ENCODE measurements around the gene TNFRSF19. TPM values are rescaled to one million over a fixed set of nuclear protein-coding genes. Genes with fewer than 3 reads are reported as not detected.

The TNFRSF19 gene, protein sequence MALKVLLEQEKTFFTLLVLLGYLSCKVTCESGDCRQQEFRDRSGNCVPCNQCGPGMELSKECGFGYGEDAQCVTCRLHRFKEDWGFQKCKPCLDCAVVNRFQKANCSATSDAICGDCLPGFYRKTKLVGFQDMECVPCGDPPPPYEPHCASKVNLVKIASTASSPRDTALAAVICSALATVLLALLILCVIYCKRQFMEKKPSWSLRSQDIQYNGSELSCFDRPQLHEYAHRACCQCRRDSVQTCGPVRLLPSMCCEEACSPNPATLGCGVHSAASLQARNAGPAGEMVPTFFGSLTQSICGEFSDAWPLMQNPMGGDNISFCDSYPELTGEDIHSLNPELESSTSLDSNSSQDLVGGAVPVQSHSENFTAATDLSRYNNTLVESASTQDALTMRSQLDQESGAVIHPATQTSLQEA
- total RNA-seq: 47.8 TPM

DNA sequence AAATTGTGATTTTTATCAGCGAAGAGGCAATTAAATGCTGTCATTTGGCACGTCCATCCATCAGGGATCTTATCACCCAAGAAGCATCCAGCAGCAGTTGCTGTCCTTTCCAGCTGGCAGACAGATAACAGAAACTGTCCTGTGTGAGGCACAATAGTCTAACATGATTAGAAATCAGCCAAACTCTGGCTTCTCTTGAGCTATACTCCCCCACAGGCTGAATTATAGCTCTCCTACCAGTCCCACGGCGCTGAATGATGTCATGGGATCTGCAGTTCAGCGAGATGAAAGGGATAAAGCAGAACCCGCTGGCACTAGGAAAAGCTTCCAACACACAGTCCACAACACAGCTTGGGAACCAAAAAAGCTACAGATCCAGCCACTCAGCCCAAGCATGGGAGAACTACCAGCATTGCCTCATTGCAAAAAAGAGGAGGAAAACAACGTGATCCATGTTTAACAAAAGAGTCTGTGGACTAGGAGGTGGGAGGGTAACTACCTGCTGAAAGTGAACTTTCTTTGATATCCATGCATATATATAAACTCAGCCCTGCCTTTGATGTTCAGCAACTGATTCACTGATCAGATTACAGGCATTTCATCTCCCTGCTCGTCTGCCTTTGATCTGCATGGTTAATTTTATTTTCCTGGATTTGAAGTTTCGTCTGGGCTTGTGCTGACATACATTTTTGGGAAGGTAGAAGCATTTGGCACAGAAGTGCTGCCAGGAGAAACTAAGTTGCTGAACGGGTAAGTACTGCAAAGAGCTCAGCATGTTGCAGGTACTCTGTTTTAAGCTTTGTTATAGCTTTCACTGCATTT, at the start of gene TNFRSF19:
Gene TNFRSF19 (plus strand): TSS at position 314 of the 822 bp plus-strand sequence. CDS start 19,772 bp downstream, outside the sequence.

Other genes starting within 250 kb of the TNFRSF19 start
- gene SACS, start 136.7 kb upstream of the TNFRSF19 start, total RNA-seq: 94.6 TPM